K562 (cell line): Measurements from ENCODE around the gene NCF2. TPM values are rescaled to one million over a fixed set of nuclear protein-coding genes. Genes with fewer than 3 reads are reported as not detected.

Experiments used
- BCL6 ChIP-seq: fragments of 250-450 bp; sonication (Bioruptor Pico); IDR thresholded peaks from 2 replicates; pipeline ENCODE4 v1.4.0; 2020
- CTBP1 ChIP-seq: fragments of 450-650 bp; IDR thresholded peaks from 2 replicates; pipeline ENCODE4 v1.6.1; 2016; ENCODE audit warnings: borderline replicate concordance
- HNRNPLL ChIP-seq: fragments of 200-400 bp; formaldehyde crosslinking; IDR thresholded peaks from 2 replicates; pipeline ENCODE4 v1.6.1; 2017; ENCODE audit warnings: low read length, low read depth, mild to moderate bottlenecking; ENCODE audit not compliant: poor library complexity, severe bottlenecking
- MEIS2 ChIP-seq: fragments of 450-650 bp; IDR thresholded peaks from 2 replicates; pipeline ENCODE4 v1.6.1; 2014; ENCODE audit warnings: mild to moderate bottlenecking; ENCODE audit not compliant: partially characterized antibody
- NCOA2 ChIP-seq, 2 experiments: fragments of 450-650 bp; IDR thresholded peaks; 2 replicates each; pipeline ENCODE4 v1.6.1; 2018; ENCODE audit warnings: mild to moderate bottlenecking in 2 of 2, moderate library complexity in 1 of 2; ENCODE audit not compliant: partially characterized antibody in 2 of 2
- RAD21 ChIP-seq, 2 experiments: fragments of 250-450 bp in 1 of 2; fragments of 450-650 bp in 1 of 2; sonication (Bioruptor Pico) in 1 of 2; formaldehyde crosslinking in 1 of 2; IDR thresholded peaks in 1 of 2; conservative IDR thresholded peaks in 1 of 2; 2 replicates each; pipeline versions ENCODE4 v1.4.0 to v1.8.0; 2020 to 2022; ENCODE audit warnings: mild to moderate bottlenecking in 2 of 2, moderate library complexity in 1 of 2
- TCFL5 ChIP-seq: fragments of 250-450 bp; sonication (Bioruptor Pico); conservative IDR thresholded peaks from 2 replicates; pipeline ENCODE4 v1.6.1; 2021; ENCODE audit warnings: mild to moderate bottlenecking, moderate library complexity, matching md5 sums
- ZNF431 ChIP-seq: sonication (generic); formaldehyde crosslinking; IDR thresholded peaks from 2 replicates; pipeline ENCODE4 v1.8.0; 2022; ENCODE audit warnings: mild to moderate bottlenecking, missing genetic modification reagents
- polyA plus RNA-seq, 8 experiments: library from polyadenylated mRNA; depleted of rRNA in 4 of 8; stranded (reverse) in 5 of 8; unstranded in 3 of 8; fragments of >200 nt; fragmentation: Nextera tagmentation in 2 of 8; fragmentation: Illumina TruSeq in 1 of 8; extraction: Ambion mirVana in 2 of 8; extraction: Trizol in 1 of 8; gene quantifications; 2 replicates each; pipeline versions ENCODE4 v1.2.1 to v1.2.3, GENCODE V29; 2011 to 2014; ENCODE audit warnings: inconsistent platforms in 1 of 8, missing spikeins in 1 of 8
- total RNA-seq, 7 experiments: library from RNA; depleted of rRNA in 6 of 7; stranded (reverse); fragments of >200 nt in 6 of 7; fragmentation: Illumina TruSeq in 2 of 7; extraction: Trizol in 2 of 7; gene quantifications; 2 replicates each; pipeline versions ENCODE4 v1.2.1 to v1.2.3, GENCODE V29; 2011 to 2021; ENCODE audit warnings: low replicate concordance in 1 of 7
- TF ChIP-seq, protein P1 (sequence below): fragments of 250-450 bp; sonication (Bioruptor Pico); IDR thresholded peaks from 2 replicates; pipeline ENCODE4 v1.5.0; 2020; ENCODE audit warnings: mild to moderate bottlenecking, borderline replicate concordance
- TF ChIP-seq, protein P2 (sequence below), 2 experiments: IDR thresholded peaks in 1 of 2; conservative IDR thresholded peaks in 1 of 2; 2 replicates each; pipeline ENCODE4 v1.6.1; 2016; ENCODE audit warnings: low read depth in 2 of 2, mild to moderate bottlenecking in 1 of 2, missing compliant biosample characterization in 1 of 2, missing genetic modification characterization in 1 of 2, moderate library complexity in 1 of 2
- TF ChIP-seq, protein P3 (sequence below): fragments of 450-650 bp; IDR thresholded peaks from 2 replicates; pipeline ENCODE4 v1.6.1; 2014; ENCODE audit warnings: low read depth, mild to moderate bottlenecking, moderate library complexity, borderline replicate concordance
- TF ChIP-seq, protein P4 (sequence below): fragments of 200-800 bp; sonication (Bioruptor generic); IDR thresholded peaks from 2 replicates; pipeline ENCODE4 v1.6.1; 2017; ENCODE audit warnings: missing genetic modification characterization, missing compliant biosample characterization
- TF ChIP-seq, protein P5 (sequence below): fragments of 450-650 bp; IDR thresholded peaks from 2 replicates; pipeline ENCODE4 v1.6.1; 2016; ENCODE audit warnings: borderline replicate concordance
- TF ChIP-seq, protein P6 (sequence below): fragments of 250-450 bp; sonication (Bioruptor Pico); IDR thresholded peaks from 2 replicates; pipeline ENCODE4 v1.5.0; 2021

NCF2 gene
- total and polyA plus RNA-seq, 9 of the 15 experiments (the other 6 are each of a cell fraction or from before 2014, with no cell fraction given), result 0.07 to 0.54 (median 0.16) TPM; not detected in 3

DNA sequence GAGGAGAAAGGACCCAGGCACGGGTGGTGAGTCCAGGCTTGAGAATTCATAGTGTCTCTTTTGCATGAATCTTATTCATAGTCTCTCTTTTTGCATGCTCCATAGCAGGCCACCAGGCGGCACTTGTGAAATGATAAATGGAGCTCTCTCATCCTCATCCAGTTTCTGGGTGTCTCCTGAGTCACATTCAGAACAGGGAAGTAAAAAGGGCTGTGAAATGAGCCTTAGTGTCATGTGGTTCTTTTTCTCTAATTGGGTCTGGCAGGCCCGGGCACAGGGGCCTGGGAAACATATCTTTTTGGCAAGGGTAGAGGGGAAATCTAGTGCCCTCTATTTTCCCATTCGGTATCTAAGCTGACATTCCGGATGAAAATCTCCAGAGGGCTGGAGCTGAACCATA lies 19.1 kb upstream of the NCF2 start (continued):
- TF ChIP-seq, protein P1, sequence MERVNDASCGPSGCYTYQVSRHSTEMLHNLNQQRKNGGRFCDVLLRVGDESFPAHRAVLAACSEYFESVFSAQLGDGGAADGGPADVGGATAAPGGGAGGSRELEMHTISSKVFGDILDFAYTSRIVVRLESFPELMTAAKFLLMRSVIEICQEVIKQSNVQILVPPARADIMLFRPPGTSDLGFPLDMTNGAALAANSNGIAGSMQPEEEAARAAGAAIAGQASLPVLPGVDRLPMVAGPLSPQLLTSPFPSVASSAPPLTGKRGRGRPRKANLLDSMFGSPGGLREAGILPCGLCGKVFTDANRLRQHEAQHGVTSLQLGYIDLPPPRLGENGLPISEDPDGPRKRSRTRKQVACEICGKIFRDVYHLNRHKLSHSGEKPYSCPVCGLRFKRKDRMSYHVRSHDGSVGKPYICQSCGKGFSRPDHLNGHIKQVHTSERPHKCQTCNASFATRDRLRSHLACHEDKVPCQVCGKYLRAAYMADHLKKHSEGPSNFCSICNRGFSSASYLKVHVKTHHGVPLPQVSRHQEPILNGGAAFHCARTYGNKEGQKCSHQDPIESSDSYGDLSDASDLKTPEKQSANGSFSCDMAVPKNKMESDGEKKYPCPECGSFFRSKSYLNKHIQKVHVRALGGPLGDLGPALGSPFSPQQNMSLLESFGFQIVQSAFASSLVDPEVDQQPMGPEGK (CRISPR knock-in tag), result no peak
- TF ChIP-seq CTBP1 (peak; percentile 38; the same call in 1 of the 2 replicates), NCOA2 (IDR thresholded peaks at IDR 0.05; ENCODE audit: partially characterized antibody in 2 of 2) (no peak), BCL6 (CRISPR knock-in tag) (no peak), RAD21 (CRISPR knock-in tag; conservative IDR thresholded peaks at IDR 0.05 in 1 of 2, IDR thresholded peaks at IDR 0.05 in 1 of 2) (peak; percentile 76 to 82), HNRNPLL (no peak), ZNF431 (CRISPR knock-in tag) (no peak), MEIS2 (peak; percentile 47), TCFL5 (CRISPR knock-in tag) (no peak)
- TF ChIP-seq, protein P2, sequence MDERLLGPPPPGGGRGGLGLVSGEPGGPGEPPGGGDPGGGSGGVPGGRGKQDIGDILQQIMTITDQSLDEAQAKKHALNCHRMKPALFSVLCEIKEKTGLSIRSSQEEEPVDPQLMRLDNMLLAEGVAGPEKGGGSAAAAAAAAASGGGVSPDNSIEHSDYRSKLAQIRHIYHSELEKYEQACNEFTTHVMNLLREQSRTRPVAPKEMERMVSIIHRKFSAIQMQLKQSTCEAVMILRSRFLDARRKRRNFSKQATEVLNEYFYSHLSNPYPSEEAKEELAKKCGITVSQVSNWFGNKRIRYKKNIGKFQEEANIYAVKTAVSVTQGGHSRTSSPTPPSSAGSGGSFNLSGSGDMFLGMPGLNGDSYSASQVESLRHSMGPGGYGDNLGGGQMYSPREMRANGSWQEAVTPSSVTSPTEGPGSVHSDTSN (CRISPR knock-in tag; IDR thresholded peaks at IDR 0.05; ENCODE audit: low read depth), result no peak
- TF ChIP-seq, protein P2 (tag; conservative IDR thresholded peaks at IDR 0.05; ENCODE audit: low read depth), result peak; percentile 62
- TF ChIP-seq, protein P3, sequence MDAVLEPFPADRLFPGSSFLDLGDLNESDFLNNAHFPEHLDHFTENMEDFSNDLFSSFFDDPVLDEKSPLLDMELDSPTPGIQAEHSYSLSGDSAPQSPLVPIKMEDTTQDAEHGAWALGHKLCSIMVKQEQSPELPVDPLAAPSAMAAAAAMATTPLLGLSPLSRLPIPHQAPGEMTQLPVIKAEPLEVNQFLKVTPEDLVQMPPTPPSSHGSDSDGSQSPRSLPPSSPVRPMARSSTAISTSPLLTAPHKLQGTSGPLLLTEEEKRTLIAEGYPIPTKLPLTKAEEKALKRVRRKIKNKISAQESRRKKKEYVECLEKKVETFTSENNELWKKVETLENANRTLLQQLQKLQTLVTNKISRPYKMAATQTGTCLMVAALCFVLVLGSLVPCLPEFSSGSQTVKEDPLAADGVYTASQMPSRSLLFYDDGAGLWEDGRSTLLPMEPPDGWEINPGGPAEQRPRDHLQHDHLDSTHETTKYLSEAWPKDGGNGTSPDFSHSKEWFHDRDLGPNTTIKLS, result no peak
- TF ChIP-seq, protein P4, sequence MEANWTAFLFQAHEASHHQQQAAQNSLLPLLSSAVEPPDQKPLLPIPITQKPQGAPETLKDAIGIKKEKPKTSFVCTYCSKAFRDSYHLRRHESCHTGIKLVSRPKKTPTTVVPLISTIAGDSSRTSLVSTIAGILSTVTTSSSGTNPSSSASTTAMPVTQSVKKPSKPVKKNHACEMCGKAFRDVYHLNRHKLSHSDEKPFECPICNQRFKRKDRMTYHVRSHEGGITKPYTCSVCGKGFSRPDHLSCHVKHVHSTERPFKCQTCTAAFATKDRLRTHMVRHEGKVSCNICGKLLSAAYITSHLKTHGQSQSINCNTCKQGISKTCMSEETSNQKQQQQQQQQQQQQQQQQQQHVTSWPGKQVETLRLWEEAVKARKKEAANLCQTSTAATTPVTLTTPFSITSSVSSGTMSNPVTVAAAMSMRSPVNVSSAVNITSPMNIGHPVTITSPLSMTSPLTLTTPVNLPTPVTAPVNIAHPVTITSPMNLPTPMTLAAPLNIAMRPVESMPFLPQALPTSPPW (CRISPR knock-in tag), result peak; percentile 27; the same call in 1 of the 2 replicates
- TF ChIP-seq, protein P5, sequence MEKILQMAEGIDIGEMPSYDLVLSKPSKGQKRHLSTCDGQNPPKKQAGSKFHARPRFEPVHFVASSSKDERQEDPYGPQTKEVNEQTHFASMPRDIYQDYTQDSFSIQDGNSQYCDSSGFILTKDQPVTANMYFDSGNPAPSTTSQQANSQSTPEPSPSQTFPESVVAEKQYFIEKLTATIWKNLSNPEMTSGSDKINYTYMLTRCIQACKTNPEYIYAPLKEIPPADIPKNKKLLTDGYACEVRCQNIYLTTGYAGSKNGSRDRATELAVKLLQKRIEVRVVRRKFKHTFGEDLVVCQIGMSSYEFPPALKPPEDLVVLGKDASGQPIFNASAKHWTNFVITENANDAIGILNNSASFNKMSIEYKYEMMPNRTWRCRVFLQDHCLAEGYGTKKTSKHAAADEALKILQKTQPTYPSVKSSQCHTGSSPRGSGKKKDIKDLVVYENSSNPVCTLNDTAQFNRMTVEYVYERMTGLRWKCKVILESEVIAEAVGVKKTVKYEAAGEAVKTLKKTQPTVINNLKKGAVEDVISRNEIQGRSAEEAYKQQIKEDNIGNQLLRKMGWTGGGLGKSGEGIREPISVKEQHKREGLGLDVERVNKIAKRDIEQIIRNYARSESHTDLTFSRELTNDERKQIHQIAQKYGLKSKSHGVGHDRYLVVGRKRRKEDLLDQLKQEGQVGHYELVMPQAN, result no peak
- TF ChIP-seq, protein P6, sequence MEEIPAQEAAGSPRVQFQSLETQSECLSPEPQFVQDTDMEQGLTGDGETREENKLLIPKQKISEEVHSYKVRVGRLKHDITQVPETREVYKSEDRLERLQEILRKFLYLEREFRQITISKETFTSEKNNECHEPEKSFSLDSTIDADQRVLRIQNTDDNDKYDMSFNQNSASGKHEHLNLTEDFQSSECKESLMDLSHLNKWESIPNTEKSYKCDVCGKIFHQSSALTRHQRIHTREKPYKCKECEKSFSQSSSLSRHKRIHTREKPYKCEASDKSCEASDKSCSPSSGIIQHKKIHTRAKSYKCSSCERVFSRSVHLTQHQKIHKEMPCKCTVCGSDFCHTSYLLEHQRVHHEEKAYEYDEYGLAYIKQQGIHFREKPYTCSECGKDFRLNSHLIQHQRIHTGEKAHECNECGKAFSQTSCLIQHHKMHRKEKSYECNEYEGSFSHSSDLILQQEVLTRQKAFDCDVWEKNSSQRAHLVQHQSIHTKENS, result no peak
